ENCODE measurements around the gene CHL1. TPM values are rescaled to one million over a fixed set of nuclear protein-coding genes. Genes with fewer than 3 reads are reported as not detected.

The CHL1 gene
- total and polyA plus RNA-seq, 7 donors: 0.43 to 1.9 (median 0.67) TPM

DNA sequence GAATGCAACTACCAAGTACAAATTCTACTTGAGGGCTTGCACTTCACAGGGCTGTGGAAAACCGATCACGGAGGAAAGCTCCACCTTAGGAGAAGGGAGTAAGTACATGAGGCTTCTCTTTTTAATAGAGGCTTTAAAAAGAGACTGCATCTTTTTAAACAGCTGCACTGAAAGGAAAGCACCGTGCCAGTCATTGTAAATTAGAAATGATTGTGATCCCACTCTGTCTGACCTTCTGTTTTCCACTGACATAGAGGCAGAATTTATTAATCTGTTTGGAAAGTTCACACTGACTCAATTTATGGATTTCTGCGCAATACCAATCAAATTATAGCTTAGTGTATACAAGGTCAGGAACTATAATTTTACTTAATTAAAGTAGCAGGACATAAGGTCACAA is 198.2 kb downstream of the CHL1 start:
- no peak for DNase-seq
- Histone ChIP-seq H3K27me3 (ENCODE audit: insufficient read depth in 3 of 3, low read length in 2 of 3) (no peaks in the 10 kb centered on the region), H3K4me1 (no peaks in the 10 kb centered on the region), H3K36me3 (ENCODE audit: insufficient read depth in 1 of 2, low read depth in 1 of 2) (no peaks in the 10 kb centered on the region), H3K27ac (no peak overlapping the region), H3K4me3 (no peak overlapping the region), H3K9me3 (no peaks in the 10 kb centered on the region)
- ATAC-seq: no peak
- intact Hi-C loops (cut with DNase I): no loop called here
- TF ChIP-seq, protein P1, sequence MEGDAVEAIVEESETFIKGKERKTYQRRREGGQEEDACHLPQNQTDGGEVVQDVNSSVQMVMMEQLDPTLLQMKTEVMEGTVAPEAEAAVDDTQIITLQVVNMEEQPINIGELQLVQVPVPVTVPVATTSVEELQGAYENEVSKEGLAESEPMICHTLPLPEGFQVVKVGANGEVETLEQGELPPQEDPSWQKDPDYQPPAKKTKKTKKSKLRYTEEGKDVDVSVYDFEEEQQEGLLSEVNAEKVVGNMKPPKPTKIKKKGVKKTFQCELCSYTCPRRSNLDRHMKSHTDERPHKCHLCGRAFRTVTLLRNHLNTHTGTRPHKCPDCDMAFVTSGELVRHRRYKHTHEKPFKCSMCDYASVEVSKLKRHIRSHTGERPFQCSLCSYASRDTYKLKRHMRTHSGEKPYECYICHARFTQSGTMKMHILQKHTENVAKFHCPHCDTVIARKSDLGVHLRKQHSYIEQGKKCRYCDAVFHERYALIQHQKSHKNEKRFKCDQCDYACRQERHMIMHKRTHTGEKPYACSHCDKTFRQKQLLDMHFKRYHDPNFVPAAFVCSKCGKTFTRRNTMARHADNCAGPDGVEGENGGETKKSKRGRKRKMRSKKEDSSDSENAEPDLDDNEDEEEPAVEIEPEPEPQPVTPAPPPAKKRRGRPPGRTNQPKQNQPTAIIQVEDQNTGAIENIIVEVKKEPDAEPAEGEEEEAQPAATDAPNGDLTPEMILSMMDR (IDR thresholded peaks at IDR 0.05): no peak
- 27 to 35% (median 29%) methylated on average over 4 of the region's 4 CpGs for WGBS, 3 donors

DNA sequence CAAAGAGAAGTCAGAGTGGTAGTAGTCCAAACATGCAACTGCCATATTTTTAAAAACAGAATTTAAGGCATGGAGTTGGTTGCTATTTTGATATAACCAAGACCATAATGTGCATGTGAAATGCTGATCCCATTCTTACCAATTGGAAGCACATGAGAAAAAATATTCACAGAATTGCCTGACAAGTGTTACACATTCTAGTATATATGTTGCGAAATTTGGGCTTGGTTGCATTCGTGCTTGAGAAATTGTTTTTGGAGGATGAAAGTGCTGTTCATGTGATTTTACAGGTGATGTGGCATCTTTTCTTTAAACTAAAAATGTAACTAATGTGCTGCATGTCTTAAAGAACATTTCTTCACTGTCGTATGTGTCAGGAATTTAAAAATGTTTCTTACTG is 199.7 kb downstream of the CHL1 start:
- Histone ChIP-seq H3K4me1 (no peaks in the 10 kb centered on the region), H3K27ac (no peak overlapping the region), H3K4me3 (no peak overlapping the region), H3K27me3 (ENCODE audit: insufficient read depth in 3 of 3, low read length in 2 of 3) (no peaks in the 10 kb centered on the region), H3K9me3 (no peaks in the 10 kb centered on the region), H3K36me3 (ENCODE audit: insufficient read depth in 1 of 2, low read depth in 1 of 2) (no peaks in the 10 kb centered on the region)
- TF ChIP-seq, protein P1 (IDR thresholded peaks at IDR 0.05): no peak
- WGBS, 3 donors: 84 to 87% (median 87%) methylated on average over 3 of the region's 3 CpGs
- no peak for DNase-seq
- no peak for ATAC-seq
- intact Hi-C loops (cut with DNase I): no loop called here

DNA sequence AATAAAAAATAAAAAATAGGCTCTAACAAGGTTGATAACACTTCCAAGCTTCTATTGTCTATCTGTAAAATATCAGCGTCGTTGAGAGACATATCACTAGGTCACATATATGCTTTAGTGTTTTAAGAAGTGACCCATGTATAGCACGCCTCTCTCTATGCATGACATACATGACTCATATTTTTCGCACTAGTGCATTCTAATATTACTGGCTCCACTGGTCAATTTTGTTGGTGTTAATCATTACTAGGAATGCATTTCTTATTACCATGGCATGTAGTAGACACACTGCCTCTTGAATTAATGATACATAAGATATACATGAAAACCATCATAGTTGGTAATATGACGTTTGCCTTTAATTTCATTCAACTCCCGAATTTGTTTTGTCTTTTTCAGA is 203.1 kb downstream of the CHL1 start:
- Histone ChIP-seq H3K27me3 (ENCODE audit: insufficient read depth in 3 of 3, low read length in 2 of 3) (no peaks in the 10 kb centered on the region), H3K4me1 (no peaks in the 10 kb centered on the region), H3K9me3 (no peaks in the 10 kb centered on the region), H3K36me3 (ENCODE audit: insufficient read depth in 1 of 2, low read depth in 1 of 2) (no peaks in the 10 kb centered on the region), H3K27ac (no peak overlapping the region), H3K4me3 (no peak overlapping the region)
- TF ChIP-seq, protein P1 (IDR thresholded peaks at IDR 0.05): no peak
- ATAC-seq (no peak), DNase-seq (no peak)
- WGBS, 3 donors: 89 to 92% (median 90%) methylated on average over 6 of the region's 6 CpGs
- intact Hi-C loops (cut with DNase I): no loop called here

DNA sequence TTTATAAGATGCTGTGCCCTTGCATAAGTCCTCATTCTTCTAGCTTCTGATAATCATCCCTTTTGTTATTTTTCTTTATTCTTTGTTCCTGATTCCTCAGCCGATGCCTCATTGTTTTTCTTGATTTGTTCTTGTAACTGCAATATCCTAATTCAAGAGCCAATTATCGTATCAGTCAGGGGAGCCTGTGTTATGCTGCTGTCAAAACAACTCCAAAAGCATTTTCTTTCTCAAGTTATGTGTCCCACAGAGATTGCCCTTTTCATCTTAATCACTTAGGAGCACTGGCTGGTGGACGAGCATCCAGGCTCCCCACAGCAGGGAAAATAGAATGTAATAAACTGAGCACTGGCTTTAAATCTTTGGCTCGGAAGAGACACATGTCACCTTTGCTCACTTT is 207.3 kb downstream of the CHL1 start:
- ATAC-seq (no peak), DNase-seq (no peak)
- H3K27me3 ChIP-seq (ENCODE audit: insufficient read depth in 3 of 3, low read length in 2 of 3): no peaks in the 10 kb centered on the region
- intact Hi-C loops (cut with DNase I): no loop called here
- no peaks in the 10 kb centered on the region for H3K9me3 ChIP-seq
- TF ChIP-seq, protein P1 (IDR thresholded peaks at IDR 0.05): no peak
- no peaks in the 10 kb centered on the region for H3K36me3 ChIP-seq (ENCODE audit: insufficient read depth in 1 of 2, low read depth in 1 of 2)
- 74 to 77% (median 76%) methylated on average over 4 of the region's 4 CpGs for WGBS, 3 donors
- no peak overlapping the region for H3K4me3 ChIP-seq
- no peak overlapping the region for H3K27ac ChIP-seq
- no peaks in the 10 kb centered on the region for H3K4me1 ChIP-seq

DNA sequence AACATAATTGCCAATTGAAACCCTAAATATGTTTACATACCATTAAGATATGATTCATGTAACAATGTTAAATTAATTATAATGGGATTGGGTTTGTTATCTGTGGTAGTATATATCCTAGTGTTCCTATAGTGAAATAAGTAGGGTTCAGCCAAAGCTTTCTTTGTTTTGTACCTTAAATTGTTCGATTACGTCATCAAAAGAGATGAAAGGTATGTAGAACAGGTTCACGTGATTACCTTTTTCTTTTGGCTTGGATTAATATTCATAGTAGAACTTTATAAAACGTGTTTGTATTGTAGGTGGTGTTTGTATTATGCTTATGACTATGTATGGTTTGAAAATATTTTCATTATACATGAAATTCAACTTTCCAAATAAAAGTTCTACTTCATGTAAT is 212.4 kb downstream of the CHL1 start:
- Histone ChIP-seq H3K9me3 (no peaks in the 10 kb centered on the region), H3K4me1 (no peaks in the 10 kb centered on the region), H3K27ac (no peak overlapping the region), H3K27me3 (ENCODE audit: insufficient read depth in 3 of 3, low read length in 2 of 3) (peaks cover 0 to 3% (median 0%) of the 10 kb centered on the region in 3 donors), H3K4me3 (no peak overlapping the region), H3K36me3 (ENCODE audit: insufficient read depth in 1 of 2, low read depth in 1 of 2) (no peaks in the 10 kb centered on the region)
- no peak for ATAC-seq
- no peak for DNase-seq
- TF ChIP-seq, protein P1 (IDR thresholded peaks at IDR 0.05): no peak
- intact Hi-C loops (cut with DNase I): no loop called here
- 77 to 79% (median 79%) methylated on average over 4 of the region's 4 CpGs for WGBS, 3 donors
